CMK (cell line): ENCODE data around the gene MGAT4A.
"Not testable (repeated sequence)": the region's sequence is repeated elsewhere in the genome, so short reads cannot be mapped to it uniquely, and the experiment has no call there.

ENCODE experiments used
- DNase-seq: peaks from one replicate; pipeline ENCODE4 v3.0.0-alpha.2; 2010; ENCODE audit warnings: low read depth

The MGAT4A gene

DNA sequence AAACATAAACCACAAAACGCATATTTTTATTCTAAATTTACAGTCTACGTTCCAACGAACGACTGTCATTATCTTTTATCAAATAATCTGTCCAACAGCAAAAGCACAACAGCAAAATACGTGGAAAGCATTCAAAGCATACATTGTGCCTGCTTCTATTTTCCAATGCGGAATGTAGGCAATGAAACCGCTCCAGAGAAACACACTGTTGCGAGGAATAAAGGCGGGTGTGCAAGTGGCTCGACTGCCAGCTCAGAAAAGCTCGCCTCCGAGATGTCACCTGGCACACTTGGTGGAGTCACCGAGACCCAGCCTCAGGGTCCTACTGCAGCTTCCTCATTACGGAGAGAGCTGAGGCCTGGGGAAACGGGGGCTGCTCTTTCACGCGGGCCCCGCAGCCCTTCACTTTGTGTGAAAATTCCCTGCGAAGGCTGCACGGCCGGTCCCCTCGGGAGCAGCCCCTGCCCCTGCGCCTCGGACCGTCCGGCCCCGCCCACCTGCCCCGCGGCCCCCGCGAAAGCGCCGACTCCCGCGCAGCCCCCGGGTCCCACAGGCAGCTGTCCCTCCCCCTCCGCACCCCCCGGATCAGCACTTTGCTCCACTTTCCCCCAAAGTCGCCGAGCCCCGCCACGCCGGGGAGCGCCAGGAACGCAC lies 752 bp downstream of the MGAT4A start:
- DNase-seq = no peak

DNA sequence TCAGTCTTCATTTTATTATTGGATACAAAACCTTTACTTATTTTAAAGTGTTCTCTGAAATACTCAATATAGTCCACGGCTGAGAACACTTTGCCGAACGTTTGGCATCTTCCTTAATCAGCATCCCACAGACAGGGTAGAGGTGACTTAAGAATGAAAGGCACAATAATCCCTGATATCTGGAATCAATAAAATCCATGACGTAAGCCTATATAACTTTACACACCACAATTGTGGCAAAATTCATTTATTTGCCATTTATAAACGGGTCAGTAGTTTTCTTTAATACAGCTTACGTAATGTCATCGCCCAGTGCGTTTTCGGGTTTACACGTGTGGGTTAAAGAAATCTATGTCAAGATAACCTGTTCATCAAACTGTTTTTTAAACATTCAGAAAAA lies 1.3 kb downstream of the MGAT4A start:
- no peak for DNase-seq

GRCh38 chr2:98728088-98728718 lies 2.7 kb downstream of the MGAT4A start:
- DNase-seq = not testable (repeated sequence)

GRCh38 chr2:98727369-98728087 lies 3.4 kb downstream of the MGAT4A start:
- DNase-seq = no peak

DNA sequence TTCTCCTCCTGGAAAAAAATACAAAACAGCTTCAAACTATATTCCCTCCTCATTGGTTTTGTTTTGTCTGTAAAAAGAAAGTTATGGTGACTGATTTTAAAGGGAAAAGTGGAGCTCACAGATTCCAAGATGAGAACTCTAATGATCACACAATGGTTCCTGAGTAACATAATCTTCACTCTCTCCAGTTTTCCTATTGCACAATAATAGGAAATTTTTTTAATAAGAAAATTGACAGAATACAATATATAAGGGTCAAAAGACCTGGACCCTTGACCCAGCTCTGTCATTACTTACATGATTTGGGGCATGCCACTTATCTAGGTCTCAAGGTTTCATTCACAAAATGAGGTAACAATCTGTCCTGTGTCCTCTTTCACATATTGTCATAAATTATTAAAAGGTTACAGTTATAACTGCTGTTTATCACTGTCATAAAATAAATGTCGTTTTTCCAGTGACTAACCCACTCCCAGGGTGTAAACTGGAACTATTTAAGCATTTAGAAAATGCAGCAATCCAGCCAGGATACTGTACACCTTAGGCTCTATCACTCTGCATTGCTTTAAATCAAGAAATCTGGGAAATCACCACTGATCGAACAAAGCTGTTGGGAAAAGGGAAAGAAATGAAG lies 4.1 kb downstream of the MGAT4A start:
- no peak for DNase-seq

GRCh38 chr2:98726205-98726604 lies 4.7 kb downstream of the MGAT4A start:
- DNase-seq = no peak

DNA sequence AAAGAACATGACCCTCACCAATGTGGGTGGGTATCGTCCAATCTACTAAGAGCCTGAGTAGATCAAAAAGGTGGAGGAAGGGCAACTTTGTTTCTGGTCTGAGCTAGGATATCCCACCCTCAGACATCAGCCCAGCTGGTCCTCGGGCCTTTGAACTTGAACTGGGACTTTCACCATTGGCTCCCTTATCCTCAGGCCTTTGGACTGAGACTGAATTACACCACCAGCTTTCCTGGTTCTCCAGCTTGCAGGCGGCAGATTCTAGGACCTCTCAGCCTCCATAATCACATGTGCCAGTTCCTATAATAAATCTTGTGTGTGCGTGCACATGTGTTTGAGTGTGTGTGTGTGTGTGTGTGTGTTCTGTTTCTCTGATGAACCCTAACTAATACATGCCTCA lies 10.6 kb downstream of the MGAT4A start:
- no peak for DNase-seq

- no peak for DNase-seq
These were observed 13.3 kb downstream of the MGAT4A start for GRCh38 chr2:98717621-98718020.

DNA sequence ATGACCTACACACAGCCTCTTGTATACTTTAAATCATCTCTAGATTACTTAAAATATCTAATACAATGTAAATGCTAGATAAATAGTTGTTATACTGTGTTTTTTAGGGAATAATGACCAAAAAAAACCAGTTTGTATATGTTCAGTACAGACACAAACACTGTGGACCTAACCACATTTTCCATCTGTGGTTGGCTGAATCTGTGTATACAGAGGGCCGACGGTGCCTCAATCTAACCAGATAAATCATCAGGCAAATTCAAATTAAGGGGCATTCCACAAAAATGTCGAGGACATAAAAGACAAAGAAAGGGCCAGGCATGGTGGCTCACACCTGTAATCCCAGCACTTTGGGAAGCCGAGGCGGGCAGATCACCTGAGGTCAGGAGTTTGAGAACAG lies 14.1 kb downstream of the MGAT4A start:
- DNase-seq = no peak

GRCh38 chr2:98715812-98716451 lies 15.0 kb downstream of the MGAT4A start:
- DNase-seq = no peak

- no peak for DNase-seq
These were observed 17.5 kb downstream of the MGAT4A start for GRCh38 chr2:98713332-98714015.

DNA sequence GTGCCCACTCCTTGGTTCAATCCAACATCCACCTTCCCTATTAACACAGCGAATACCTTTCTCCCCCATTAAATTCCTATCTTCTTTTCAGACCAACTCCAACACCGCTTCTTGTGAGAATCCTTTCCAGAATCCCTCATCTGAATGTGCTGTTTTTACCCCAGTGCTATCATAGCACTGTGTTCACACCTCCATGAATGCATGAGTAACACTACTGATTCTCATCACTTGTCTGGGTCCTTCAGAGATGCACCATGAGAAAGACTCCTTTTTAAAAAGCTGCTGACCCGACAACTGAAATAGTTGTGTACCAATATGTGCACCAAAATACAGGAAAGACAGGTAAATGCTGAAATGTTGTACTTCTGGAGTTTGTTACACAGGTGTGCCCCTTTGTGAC lies 18.8 kb downstream of the MGAT4A start:
- no peak for DNase-seq

DNA sequence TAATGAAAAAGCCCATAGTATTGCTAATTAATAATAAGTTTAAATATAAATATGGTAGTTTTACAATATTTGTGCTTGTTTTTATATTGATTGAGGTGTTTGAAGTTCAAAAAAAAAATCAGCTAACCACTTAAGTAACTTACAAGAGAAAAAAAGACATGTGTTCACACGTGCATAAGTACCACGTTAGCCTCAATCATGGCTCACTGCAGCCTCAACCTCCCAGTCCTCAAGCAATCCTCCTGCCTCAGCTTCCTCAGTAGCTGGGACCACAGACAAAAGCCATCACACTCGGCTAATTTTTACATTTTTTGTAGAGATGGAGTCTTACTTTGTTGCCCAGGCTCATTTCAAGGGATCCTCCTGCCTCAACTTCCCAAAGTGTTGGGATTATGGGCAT lies 19.4 kb downstream of the MGAT4A start:
- no peak for DNase-seq

DNA sequence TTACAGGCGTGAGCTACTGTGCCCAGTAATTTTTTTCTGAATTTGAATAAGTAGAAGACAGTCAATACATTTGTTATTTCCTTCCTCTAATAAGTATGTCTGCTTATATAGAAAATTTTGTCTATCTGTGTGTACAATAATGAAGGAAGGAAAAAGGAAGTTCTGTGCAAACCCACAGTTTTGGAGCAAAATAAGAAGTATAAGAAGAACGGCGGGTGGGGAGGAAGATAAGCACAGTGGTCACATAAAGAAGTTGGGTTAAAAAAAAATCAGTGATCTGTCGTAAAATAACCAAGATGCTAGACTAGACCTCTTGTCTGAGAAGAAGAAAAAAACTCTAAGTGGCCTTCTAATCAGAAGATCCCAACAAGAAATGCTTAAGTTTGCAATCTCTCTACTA lies 20.2 kb downstream of the MGAT4A start:
- DNase-seq = no peak

- no peak for DNase-seq
These were observed 21.4 kb downstream of the MGAT4A start for GRCh38 chr2:98709535-98709934.

DNA sequence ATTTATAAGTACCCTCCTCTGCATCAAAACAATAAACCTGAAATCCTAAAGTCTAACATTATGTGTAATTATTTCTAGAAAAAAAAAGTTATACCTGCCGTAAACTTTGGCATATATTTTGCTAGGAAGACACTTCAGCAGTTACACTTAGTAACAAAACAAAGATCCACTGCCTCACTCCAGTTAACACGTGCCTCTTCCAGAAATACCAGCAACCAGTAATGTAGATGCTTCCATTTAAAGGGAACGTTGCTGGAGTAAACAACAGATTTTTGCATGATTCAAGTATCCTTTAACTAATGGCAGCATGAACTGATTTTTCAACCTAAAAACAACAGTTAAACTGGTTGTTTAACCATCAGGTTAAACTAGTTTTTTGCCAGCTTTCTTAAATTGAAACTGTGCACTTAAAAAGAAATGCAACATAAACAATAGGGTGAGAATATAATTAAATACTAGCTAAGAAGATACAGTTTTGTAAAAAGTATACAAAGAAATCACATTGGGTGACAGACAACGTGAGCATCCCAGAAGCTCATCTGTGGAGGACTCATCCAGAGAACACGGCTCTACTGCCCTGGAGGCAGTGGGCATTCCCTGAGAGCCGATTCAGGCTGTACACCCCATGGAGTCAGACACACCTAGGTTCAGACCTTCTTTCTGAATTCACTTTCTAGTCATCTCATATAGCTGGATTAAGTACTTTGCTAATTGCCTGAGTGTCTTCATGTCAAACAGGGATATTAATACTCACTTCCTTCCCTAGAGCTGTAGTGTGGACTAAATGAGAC lies 22.3 kb downstream of the MGAT4A start:
- no peak for DNase-seq

- DNase-seq = no peak
These were observed 24.3 kb downstream of the MGAT4A start for GRCh38 chr2:98706591-98706990.

DNA sequence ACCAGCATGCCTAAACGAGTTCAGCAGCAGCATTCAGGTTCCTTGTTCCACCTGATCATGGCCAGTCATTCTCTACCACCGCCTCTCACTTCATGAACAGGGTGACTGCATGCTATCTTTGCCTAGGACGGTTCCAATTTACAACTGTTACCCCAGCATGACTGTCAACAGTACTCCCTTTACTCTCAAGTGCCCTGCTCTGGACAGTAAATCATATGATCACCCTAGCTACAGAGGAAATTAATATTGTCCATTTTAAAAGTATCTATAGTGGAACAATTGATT lies 25.7 kb downstream of the MGAT4A start:
- DNase-seq = no peak

GRCh38 chr2:98704499-98705332 lies 26.2 kb downstream of the MGAT4A start:
- no peak for DNase-seq

GRCh38 chr2:98703738-98704137 lies 27.2 kb downstream of the MGAT4A start:
- no peak for DNase-seq
